ENCODE measurements around the gene CARD18.

DNA sequence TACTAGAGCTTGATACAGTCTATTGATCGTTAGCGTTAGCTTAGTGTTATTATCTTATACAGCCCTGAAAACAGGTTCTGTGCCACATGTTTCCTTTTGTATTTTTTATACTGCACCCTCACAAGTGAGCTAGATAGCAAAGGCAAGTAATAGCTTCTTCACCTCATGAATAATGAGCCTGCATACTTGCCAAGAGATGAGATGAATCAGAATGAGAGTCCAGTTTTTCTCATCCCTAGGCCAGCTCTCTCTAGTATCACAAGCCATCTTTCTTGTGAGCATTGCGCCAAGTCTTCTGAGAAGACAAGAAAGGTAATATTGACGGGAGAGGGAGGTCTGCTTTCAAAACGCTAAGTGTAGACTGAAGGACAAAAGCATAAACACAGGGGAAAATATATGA is 8.7 kb upstream of the CARD18 start:
- TF ChIP-seq SMC3 (IDR thresholded peaks at IDR 0.05): no peak
- TF ChIP-seq CHD2 (IDR thresholded peaks at IDR 0.05; ENCODE audit: low read length, partially characterized antibody): no peak
- TF ChIP-seq, protein P1, sequence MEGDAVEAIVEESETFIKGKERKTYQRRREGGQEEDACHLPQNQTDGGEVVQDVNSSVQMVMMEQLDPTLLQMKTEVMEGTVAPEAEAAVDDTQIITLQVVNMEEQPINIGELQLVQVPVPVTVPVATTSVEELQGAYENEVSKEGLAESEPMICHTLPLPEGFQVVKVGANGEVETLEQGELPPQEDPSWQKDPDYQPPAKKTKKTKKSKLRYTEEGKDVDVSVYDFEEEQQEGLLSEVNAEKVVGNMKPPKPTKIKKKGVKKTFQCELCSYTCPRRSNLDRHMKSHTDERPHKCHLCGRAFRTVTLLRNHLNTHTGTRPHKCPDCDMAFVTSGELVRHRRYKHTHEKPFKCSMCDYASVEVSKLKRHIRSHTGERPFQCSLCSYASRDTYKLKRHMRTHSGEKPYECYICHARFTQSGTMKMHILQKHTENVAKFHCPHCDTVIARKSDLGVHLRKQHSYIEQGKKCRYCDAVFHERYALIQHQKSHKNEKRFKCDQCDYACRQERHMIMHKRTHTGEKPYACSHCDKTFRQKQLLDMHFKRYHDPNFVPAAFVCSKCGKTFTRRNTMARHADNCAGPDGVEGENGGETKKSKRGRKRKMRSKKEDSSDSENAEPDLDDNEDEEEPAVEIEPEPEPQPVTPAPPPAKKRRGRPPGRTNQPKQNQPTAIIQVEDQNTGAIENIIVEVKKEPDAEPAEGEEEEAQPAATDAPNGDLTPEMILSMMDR (IDR thresholded peaks at IDR 0.05): no peak
- TF ChIP-seq, protein P2, sequence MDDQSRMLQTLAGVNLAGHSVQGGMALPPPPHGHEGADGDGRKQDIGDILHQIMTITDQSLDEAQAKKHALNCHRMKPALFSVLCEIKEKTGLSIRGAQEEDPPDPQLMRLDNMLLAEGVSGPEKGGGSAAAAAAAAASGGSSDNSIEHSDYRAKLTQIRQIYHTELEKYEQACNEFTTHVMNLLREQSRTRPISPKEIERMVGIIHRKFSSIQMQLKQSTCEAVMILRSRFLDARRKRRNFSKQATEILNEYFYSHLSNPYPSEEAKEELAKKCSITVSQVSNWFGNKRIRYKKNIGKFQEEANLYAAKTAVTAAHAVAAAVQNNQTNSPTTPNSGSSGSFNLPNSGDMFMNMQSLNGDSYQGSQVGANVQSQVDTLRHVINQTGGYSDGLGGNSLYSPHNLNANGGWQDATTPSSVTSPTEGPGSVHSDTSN (IDR thresholded peaks at IDR 0.05): no peak
- no peak for TF ChIP-seq RARB (CRISPR knock-in tag; IDR thresholded peaks at IDR 0.05)
- TF ChIP-seq, protein P3, sequence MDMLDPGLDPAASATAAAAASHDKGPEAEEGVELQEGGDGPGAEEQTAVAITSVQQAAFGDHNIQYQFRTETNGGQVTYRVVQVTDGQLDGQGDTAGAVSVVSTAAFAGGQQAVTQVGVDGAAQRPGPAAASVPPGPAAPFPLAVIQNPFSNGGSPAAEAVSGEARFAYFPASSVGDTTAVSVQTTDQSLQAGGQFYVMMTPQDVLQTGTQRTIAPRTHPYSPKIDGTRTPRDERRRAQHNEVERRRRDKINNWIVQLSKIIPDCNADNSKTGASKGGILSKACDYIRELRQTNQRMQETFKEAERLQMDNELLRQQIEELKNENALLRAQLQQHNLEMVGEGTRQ (IDR thresholded peaks at IDR 0.05): no peak
- TF ChIP-seq, protein P4, sequence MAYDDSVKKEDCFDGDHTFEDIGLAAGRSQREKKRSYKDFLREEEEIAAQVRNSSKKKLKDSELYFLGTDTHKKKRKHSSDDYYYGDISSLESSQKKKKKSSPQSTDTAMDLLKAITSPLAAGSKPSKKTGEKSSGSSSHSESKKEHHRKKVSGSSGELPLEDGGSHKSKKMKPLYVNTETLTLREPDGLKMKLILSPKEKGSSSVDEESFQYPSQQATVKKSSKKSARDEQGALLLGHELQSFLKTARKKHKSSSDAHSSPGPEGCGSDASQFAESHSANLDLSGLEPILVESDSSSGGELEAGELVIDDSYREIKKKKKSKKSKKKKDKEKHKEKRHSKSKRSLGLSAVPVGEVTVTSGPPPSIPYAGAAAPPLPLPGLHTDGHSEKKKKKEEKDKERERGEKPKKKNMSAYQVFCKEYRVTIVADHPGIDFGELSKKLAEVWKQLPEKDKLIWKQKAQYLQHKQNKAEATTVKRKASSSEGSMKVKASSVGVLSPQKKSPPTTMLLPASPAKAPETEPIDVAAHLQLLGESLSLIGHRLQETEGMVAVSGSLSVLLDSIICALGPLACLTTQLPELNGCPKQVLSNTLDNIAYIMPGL (CRISPR knock-in tag; IDR thresholded peaks at IDR 0.05; ENCODE audit: borderline replicate concordance): no peak
- no peak for TF ChIP-seq JUN (IDR thresholded peaks at IDR 0.05)
- TF ChIP-seq, protein P5, sequence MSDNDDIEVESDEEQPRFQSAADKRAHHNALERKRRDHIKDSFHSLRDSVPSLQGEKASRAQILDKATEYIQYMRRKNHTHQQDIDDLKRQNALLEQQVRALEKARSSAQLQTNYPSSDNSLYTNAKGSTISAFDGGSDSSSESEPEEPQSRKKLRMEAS (IDR thresholded peaks at IDR 0.05): no peak

Data from A549 (cell line).